Brain microvascular endothelial cell (primary cell): ENCODE results near the gene GRIK1.

Experiments used
- DNase-seq: peaks from one replicate; pipeline ENCODE4 v3.0.0-alpha.2; 2020
- H3K27ac ChIP-seq: fragments of 250-450 bp; sonication (Bioruptor Pico); 2 replicates; pipeline ENCODE4 v1.5.1; 2020; ENCODE audit warnings: mild to moderate bottlenecking, moderate library complexity
- H3K27me3 ChIP-seq: fragments of 250-450 bp; sonication (Bioruptor Pico); replicated peaks from 2 replicates; pipeline ENCODE4 v1.5.1; 2020; ENCODE audit warnings: mild to moderate bottlenecking
- H3K36me3 ChIP-seq: fragments of 250-450 bp; sonication (Bioruptor Pico); replicated peaks from 2 replicates; pipeline ENCODE4 v1.5.1; 2020; ENCODE audit warnings: mild to moderate bottlenecking
- H3K4me3 ChIP-seq: 2 replicates; pipeline ENCODE4 v1.5.1; 2011; ENCODE audit warnings: low read depth, mild to moderate bottlenecking, control low read depth, low read length, moderate library complexity
- CTCF ChIP-seq: IDR thresholded peaks from 2 replicates; pipeline ENCODE4 v1.5.1; 2011; ENCODE audit warnings: low read depth, mild to moderate bottlenecking, moderate library complexity, low read length, control low read depth, inconsistent platforms; ENCODE audit errors: missing control alignments
- in situ Hi-C: cut with HindIII; loops from 2 replicates; pipeline ENCODE4 v1.10.0; 2017; ENCODE audit warnings: low sequenced_read_pairs, low pct_ligation_motif_present

GRIK1 gene

GRCh38 chr21:29888437-29888836 lies 51.4 kb downstream of the GRIK1 start:
- no peak for TF ChIP-seq CTCF
- no peaks in the 10 kb centered on the region for H3K36me3 ChIP-seq
- no peaks in the 10 kb centered on the region for H3K27me3 ChIP-seq
- DNase-seq, result no peak
- no peak overlapping the region for H3K27ac ChIP-seq
- no peak overlapping the region for H3K4me3 ChIP-seq
- in situ Hi-C loops, result no loop called here

GRCh38 chr21:29887313-29888009 lies 52.3 kb downstream of the GRIK1 start:
- no peaks in the 10 kb centered on the region for H3K36me3 ChIP-seq
- no peak overlapping the region for H3K27ac ChIP-seq
- H3K27me3 ChIP-seq, result no peaks in the 10 kb centered on the region
- no peak for DNase-seq
- no peak for TF ChIP-seq CTCF
- in situ Hi-C loops, result no loop called here
- no peak overlapping the region for H3K4me3 ChIP-seq

GRCh38 chr21:29885491-29885890 lies 54.3 kb downstream of the GRIK1 start:
- Histone ChIP-seq H3K36me3 (no peaks in the 10 kb centered on the region), H3K27me3 (no peaks in the 10 kb centered on the region), H3K27ac (no peak overlapping the region), H3K4me3 (no peak overlapping the region)
- DNase-seq, result no peak
- in situ Hi-C loops, result no loop called here
- TF ChIP-seq CTCF, result no peak

- in situ Hi-C loops, result no loop called here
- Histone ChIP-seq H3K27ac (no peak overlapping the region), H3K27me3 (no peaks in the 10 kb centered on the region), H3K36me3 (no peaks in the 10 kb centered on the region), H3K4me3 (no peak overlapping the region)
- TF ChIP-seq CTCF, result no peak
- no peak for DNase-seq
Measured at GRCh38 chr21:29875873-29876272, 63.9 kb downstream of the GRIK1 start.

GRCh38 chr21:29875036-29875716 lies 64.6 kb downstream of the GRIK1 start:
- DNase-seq, result no peak
- Histone ChIP-seq H3K27me3 (no peaks in the 10 kb centered on the region), H3K36me3 (no peaks in the 10 kb centered on the region), H3K4me3 (no peak overlapping the region), H3K27ac (no peak overlapping the region)
- in situ Hi-C loops, result no loop called here
- no peak for TF ChIP-seq CTCF
